ENCODE data around the gene SAFB.

The SAFB gene

GRCh38 chr19:5628919-5629481, 6.1 kb downstream of the SAFB start:
- DNase-seq, result peak in 1 of 2 donors; percentile 63

GRCh38 chr19:5631567-5632240, 8.8 kb downstream of the SAFB start:
- DNase-seq, result no peak

GRCh38 chr19:5632241-5632612, 9.3 kb downstream of the SAFB start:
- DNase-seq, result no peak

DNA sequence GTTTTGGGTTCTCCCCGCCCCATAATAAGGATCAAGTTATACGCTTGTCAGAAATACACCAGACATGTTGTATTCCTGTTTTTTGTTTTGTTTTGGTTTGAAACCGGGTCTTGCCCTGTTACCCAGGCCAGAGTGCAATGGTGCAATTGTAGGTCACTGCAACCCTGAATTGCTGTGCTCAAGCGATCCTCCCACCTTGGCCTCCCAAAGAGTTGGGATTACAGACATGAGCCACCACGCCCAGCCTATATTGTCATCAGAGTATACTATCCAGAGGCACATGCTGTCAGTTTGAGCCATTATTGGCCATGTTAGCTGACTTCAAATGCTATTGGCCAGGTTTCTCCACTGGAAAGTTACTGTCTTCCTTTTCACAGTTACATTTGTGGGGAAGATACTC, 9.8 kb downstream of the SAFB start:
- no peak for DNase-seq

GRCh38 chr19:5635427-5635826, 12.5 kb downstream of the SAFB start:
- no peak for DNase-seq

GRCh38 chr19:5637971-5638370, 15.1 kb downstream of the SAFB start:
- no peak for DNase-seq

DNA sequence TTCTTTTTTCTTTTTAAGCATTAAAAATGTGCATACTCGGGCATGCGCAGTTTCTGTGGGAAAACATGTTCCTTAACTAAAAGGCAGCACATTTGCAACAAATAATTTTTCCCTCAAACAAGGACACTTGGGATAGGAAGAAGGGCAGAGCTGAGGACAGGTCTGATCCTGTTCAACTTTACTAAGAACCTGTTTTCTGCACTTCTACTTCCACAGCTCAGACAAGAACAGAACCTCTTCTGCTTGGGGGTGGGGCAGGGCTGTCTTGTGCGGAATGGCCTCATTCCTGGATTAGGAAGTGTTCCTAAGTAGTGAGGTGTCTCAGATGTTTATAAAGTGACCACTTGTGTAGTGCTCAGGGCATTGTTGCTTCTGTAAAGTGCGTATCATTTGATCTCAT, 18.3 kb downstream of the SAFB start:
- no peak for DNase-seq

DNA sequence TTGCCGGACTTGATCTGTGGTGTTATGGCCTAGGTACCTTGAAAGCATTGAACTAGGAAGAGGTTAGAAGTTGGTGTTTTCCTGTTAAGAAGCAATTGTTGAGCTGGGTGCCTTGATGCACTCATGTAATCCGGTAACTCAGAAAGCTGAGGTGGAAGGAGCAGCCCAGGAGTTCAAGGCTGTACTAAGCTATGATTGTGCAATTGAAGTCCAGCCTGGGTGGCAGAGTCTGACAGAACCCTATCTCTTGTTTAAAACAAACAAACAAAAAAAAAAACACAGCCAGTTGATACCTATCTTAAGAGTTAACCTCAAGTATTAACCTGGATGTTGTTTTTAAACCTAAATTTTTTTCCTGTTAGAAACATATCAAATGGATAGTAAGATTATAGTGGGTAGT, 19.3 kb downstream of the SAFB start:
- no peak for DNase-seq

DNA sequence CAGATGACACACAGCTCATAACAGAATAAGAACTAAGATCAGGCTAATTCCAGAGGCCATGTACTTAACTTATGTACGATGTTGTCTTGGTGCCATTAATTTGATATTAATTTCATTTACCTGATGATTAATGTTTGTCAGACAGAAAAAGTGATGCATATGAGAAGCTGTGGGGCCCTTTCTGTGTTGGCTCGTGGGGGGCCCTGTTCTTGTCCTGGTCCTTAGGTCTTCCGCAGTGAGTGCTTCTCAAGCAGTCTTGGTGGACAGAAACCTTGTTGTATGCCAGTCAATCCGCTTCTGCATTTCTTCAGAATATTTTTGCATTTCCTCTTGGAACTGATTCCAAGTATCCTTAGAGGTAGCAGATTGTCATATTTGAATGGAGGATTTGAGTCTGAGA, 20.2 kb downstream of the SAFB start:
- DNase-seq, result no peak

GRCh38 chr19:5644037-5644436, 21.2 kb downstream of the SAFB start:
- DNase-seq, result no peak

DNA sequence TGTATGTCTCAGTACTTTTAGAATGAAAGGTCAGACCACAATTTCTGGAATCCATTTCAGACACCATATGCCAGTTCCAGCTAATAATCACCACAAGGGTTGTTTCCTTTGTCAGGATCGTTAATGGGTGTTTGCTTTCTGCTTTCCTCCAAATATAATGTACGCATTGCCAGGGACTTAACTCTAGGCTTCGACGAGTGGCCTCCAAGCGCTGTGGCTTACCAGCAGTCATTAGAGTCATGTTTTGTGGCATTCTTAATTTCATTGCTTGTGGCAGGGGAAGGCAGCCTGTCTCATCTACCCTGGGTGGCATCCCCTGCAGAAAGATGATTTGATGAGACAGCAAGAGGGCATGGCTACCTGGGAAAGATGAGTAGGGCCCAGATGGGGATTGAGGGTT, 22.5 kb downstream of the SAFB start:
- no peak for DNase-seq

DNA sequence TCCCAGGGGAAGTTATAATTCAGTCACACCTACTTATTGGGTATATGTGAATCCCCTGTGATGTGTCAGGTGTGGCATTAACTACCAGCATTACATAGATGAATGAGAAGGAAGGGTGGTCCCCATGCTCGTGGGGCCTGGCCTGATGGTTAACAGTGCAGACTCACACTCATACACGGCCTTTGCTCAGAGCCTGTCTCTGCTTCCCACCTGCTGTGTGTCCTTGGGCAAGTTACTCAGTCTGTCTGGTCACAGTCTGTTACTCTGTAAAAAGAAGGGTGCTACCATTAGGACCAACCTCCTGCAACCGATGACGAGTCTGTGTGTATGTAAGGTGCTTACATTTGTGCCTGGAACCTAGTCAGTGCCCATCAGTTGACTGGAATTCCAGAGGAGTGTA, 23.8 kb downstream of the SAFB start:
- no peak for DNase-seq

- no peak for DNase-seq
Observed at GRCh38 chr19:5648464-5648863, 25.6 kb downstream of the SAFB start.

- DNase-seq, result no peak
Observed at GRCh38 chr19:5651361-5651760, 28.5 kb downstream of the SAFB start.

GRCh38 chr19:5652261-5652660, 29.4 kb downstream of the SAFB start:
- no peak for DNase-seq

- no peak for DNase-seq
Observed at GRCh38 chr19:5654931-5655330, 32.0 kb downstream of the SAFB start.

GRCh38 chr19:5655412-5655811, 32.5 kb downstream of the SAFB start:
- DNase-seq, result no peak

GRCh38 chr19:5661483-5661882, 38.6 kb downstream of the SAFB start:
- DNase-seq, result no peak

GRCh38 chr19:5663904-5664303, 41.0 kb downstream of the SAFB start:
- no peak for DNase-seq

DNA sequence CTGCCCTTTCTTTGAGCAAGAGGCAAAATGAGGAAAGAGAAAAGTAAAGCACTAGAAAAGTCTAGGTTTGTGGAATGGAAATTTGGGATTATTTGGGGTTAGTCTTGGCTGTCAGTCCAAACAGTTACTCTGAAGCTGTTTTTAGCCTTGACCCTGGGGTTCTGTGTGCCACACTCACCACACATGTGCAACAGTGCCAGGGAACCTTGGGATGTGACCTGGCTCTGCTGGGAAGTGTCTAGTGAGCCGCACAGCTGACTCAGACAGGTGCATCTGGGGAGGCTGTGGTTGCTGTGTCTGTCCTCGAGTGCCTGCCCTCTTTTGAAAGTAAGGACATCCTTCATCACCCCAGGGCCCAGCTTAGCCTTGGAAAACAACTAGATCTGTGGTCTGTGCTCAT, 41.6 kb downstream of the SAFB start:
- no peak for DNase-seq

- DNase-seq, result no peak
Observed at GRCh38 chr19:5665781-5666513, 43.1 kb downstream of the SAFB start.

GRCh38 chr19:5666921-5667610, 44.2 kb downstream of the SAFB start:
- DNase-seq, result no peak

GRCh38 chr19:5667751-5668271, 44.9 kb downstream of the SAFB start:
- DNase-seq, result no peak

- no peak for DNase-seq
Observed at GRCh38 chr19:5669212-5669611, 46.3 kb downstream of the SAFB start.

Measured in bone marrow (tissue), 2 donors.